T-helper 2 cell treated with Interferon-gamma antibody and Interleukin-4, amounts not matched to agents 5 μg/mL and 100 μg/mL, for 36 hours (primary cell): ENCODE measurements around the gene TRMT11.
"Not testable (repeated sequence)": the region's sequence is repeated elsewhere in the genome, so short reads cannot be mapped to it uniquely, and the experiment has no call there.

Experiments
- DNase-seq: peaks from one replicate; pipeline ENCODE4 v3.0.0; 2021; ENCODE audit warnings: low spot score
- H3K27ac Mint-ChIP-seq: one replicate; pipeline ENCODE4 v1.8.0; 2021; ENCODE audit warnings: mild to moderate bottlenecking, mixed read lengths
- H3K27me3 Mint-ChIP-seq: one replicate; pipeline ENCODE4 v1.8.0; 2021; ENCODE audit warnings: low read depth, mixed read lengths
- H3K36me3 Mint-ChIP-seq: one replicate; pipeline ENCODE4 v1.8.0; 2021; ENCODE audit warnings: low read depth, mixed read lengths
- H3K4me1 Mint-ChIP-seq: one replicate; pipeline ENCODE4 v1.8.0; 2021; ENCODE audit warnings: low read depth, mixed read lengths
- H3K4me3 Mint-ChIP-seq: one replicate; pipeline ENCODE4 v1.8.0; 2022; ENCODE audit warnings: mild to moderate bottlenecking, moderate library complexity, mixed read lengths
- H3K9me3 Mint-ChIP-seq: one replicate; pipeline ENCODE4 v1.8.0; 2021; ENCODE audit warnings: mixed read lengths

TRMT11 gene

GRCh38 chr6:126054258-126054702, 67.9 kb downstream of the TRMT11 start:
- Mint-ChIP-seq H3K4me3 (no peak overlapping the region), H3K4me1 (no peaks in the 10 kb centered on the region), H3K9me3 (no peaks in the 10 kb centered on the region), H3K27me3 (no peaks in the 10 kb centered on the region), H3K36me3 (peaks cover 4% of the 10 kb centered on the region), H3K27ac (no peak overlapping the region)
- no peak for DNase-seq

- Mint-ChIP-seq H3K4me3 (no peak overlapping the region), H3K27me3 (no peaks in the 10 kb centered on the region), H3K36me3 (peaks cover 4% of the 10 kb centered on the region), H3K4me1 (no peaks in the 10 kb centered on the region), H3K27ac (no peak overlapping the region), H3K9me3 (no peaks in the 10 kb centered on the region)
- DNase-seq = no peak
Observed at GRCh38 chr6:126054802-126055201, 68.5 kb downstream of the TRMT11 start.

GRCh38 chr6:126055449-126055848, 69.1 kb downstream of the TRMT11 start:
- peaks cover 4% of the 10 kb centered on the region for H3K36me3 Mint-ChIP-seq
- no peaks in the 10 kb centered on the region for H3K27me3 Mint-ChIP-seq
- no peak for DNase-seq
- H3K4me3 Mint-ChIP-seq = no peak overlapping the region
- H3K9me3 Mint-ChIP-seq = no peaks in the 10 kb centered on the region
- H3K27ac Mint-ChIP-seq = no peak overlapping the region
- no peaks in the 10 kb centered on the region for H3K4me1 Mint-ChIP-seq

GRCh38 chr6:126056355-126057004, 70.1 kb downstream of the TRMT11 start:
- peaks cover 4% of the 10 kb centered on the region for H3K36me3 Mint-ChIP-seq
- H3K27ac Mint-ChIP-seq = no peak overlapping the region
- H3K9me3 Mint-ChIP-seq = no peaks in the 10 kb centered on the region
- H3K27me3 Mint-ChIP-seq = no peaks in the 10 kb centered on the region
- H3K4me1 Mint-ChIP-seq = peaks cover 1% of the 10 kb centered on the region
- no peak overlapping the region for H3K4me3 Mint-ChIP-seq
- DNase-seq = no peak

- not testable (repeated sequence) for H3K4me1 Mint-ChIP-seq, H3K9me3 Mint-ChIP-seq, H3K27ac Mint-ChIP-seq
Observed at GRCh38 chr6:126058085-126058484, 71.7 kb downstream of the TRMT11 start.

GRCh38 chr6:126060400-126060799, 74.1 kb downstream of the TRMT11 start:
- no peak overlapping the region for H3K4me3 Mint-ChIP-seq
- H3K36me3 Mint-ChIP-seq = peaks cover 4% of the 10 kb centered on the region
- no peak overlapping the region for H3K27ac Mint-ChIP-seq
- no peaks in the 10 kb centered on the region for H3K9me3 Mint-ChIP-seq
- H3K4me1 Mint-ChIP-seq = peaks cover 1% of the 10 kb centered on the region
- no peak for DNase-seq
- H3K27me3 Mint-ChIP-seq = no peaks in the 10 kb centered on the region

More at GRCh38 chr6:126058085-126058484, 71.7 kb downstream of the TRMT11 start:
- not testable (repeated sequence) for DNase-seq, H3K27me3 Mint-ChIP-seq, H3K4me3 Mint-ChIP-seq, H3K36me3 Mint-ChIP-seq

GRCh38 chr6:126063512-126064146, 77.3 kb downstream of the TRMT11 start:
- Mint-ChIP-seq H3K27me3 (no peaks in the 10 kb centered on the region), H3K9me3 (no peaks in the 10 kb centered on the region), H3K27ac (no peak overlapping the region), H3K36me3 (no peaks in the 10 kb centered on the region), H3K4me3 (no peak overlapping the region), H3K4me1 (peaks cover 1% of the 10 kb centered on the region)
- DNase-seq = no peak

- Mint-ChIP-seq H3K9me3 (no peaks in the 10 kb centered on the region), H3K36me3 (no peaks in the 10 kb centered on the region), H3K27ac (no peak overlapping the region), H3K4me3 (no peak overlapping the region), H3K27me3 (no peaks in the 10 kb centered on the region), H3K4me1 (peaks cover 1% of the 10 kb centered on the region)
- DNase-seq = no peak
Observed at GRCh38 chr6:126064257-126064747, 78.0 kb downstream of the TRMT11 start.

- Mint-ChIP-seq H3K27ac (no peak overlapping the region), H3K9me3 (no peaks in the 10 kb centered on the region), H3K27me3 (no peaks in the 10 kb centered on the region), H3K4me3 (no peak overlapping the region), H3K36me3 (no peaks in the 10 kb centered on the region), H3K4me1 (peaks cover 1% of the 10 kb centered on the region)
- DNase-seq = no peak
Observed at GRCh38 chr6:126064748-126065401, 78.5 kb downstream of the TRMT11 start.

GRCh38 chr6:126066053-126067048, 80.0 kb downstream of the TRMT11 start:
- no peaks in the 10 kb centered on the region for H3K4me1 Mint-ChIP-seq
- no peaks in the 10 kb centered on the region for H3K9me3 Mint-ChIP-seq
- no peaks in the 10 kb centered on the region for H3K27me3 Mint-ChIP-seq
- H3K36me3 Mint-ChIP-seq = no peaks in the 10 kb centered on the region
- DNase-seq = no peak
- H3K4me3 Mint-ChIP-seq = no peak overlapping the region
- no peak overlapping the region for H3K27ac Mint-ChIP-seq

- Mint-ChIP-seq H3K36me3 (no peaks in the 10 kb centered on the region), H3K9me3 (no peaks in the 10 kb centered on the region), H3K27ac (no peak overlapping the region), H3K4me3 (no peak overlapping the region), H3K27me3 (no peaks in the 10 kb centered on the region), H3K4me1 (no peaks in the 10 kb centered on the region)
- no peak for DNase-seq
Observed at GRCh38 chr6:126067073-126067472, 80.7 kb downstream of the TRMT11 start.

GRCh38 chr6:126069449-126069848, 83.1 kb downstream of the TRMT11 start:
- Mint-ChIP-seq H3K36me3 (no peaks in the 10 kb centered on the region), H3K4me3 (no peak overlapping the region), H3K9me3 (no peaks in the 10 kb centered on the region), H3K27ac (no peak overlapping the region), H3K4me1 (no peaks in the 10 kb centered on the region), H3K27me3 (no peaks in the 10 kb centered on the region)
- DNase-seq = no peak

- H3K27ac Mint-ChIP-seq = no peak overlapping the region
- no peak for DNase-seq
Observed at GRCh38 chr6:126071000-126071647, 84.8 kb downstream of the TRMT11 start.

More at GRCh38 chr6:126071000-126071647, 84.8 kb downstream of the TRMT11 start:
- no peak overlapping the region for H3K4me3 Mint-ChIP-seq
- H3K4me1 Mint-ChIP-seq = no peaks in the 10 kb centered on the region
- H3K36me3 Mint-ChIP-seq = no peaks in the 10 kb centered on the region
- no peaks in the 10 kb centered on the region for H3K9me3 Mint-ChIP-seq
- H3K27me3 Mint-ChIP-seq = no peaks in the 10 kb centered on the region
